ENCODE results near the gene UBE2V1. TPM values are rescaled to one million over a fixed set of nuclear protein-coding genes. Genes with fewer than 3 reads are reported as not detected.

The UBE2V1 gene
- total and polyA plus RNA-seq, 2 donors (not counting 1 experiment from before 2014, with no cell fraction given): 69.2 to 158 TPM

DNA sequence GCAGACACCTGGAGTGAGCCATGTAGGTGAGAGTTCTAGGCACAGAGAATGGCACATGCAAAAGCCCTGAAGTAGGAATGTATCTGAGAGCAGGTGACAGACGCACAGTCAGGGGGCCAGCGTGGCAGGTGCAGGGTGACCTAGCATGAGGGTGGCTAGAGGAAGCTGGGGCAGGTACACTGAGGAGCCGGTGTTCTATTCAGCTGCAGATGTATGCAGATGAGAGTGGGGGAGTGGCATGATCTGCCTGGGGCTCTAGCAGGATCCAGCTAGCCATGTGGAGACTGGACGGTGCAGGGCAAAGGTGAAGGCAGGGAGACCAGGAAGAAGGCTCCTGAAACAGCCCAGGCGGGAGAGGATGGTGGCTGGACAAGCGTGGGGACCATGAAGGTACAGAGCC lies 29.9 kb upstream of the UBE2V1 start:
- Histone ChIP-seq H3K4me3 (ENCODE audit: control extremely low read depth in 1 of 5, extremely low read depth in 1 of 5, insufficient read depth in 1 of 5, low read depth in 2 of 5, low read length in 4 of 5) (no peak overlapping the region), H3K36me3 (replicated peaks in 1 of 2; ENCODE audit: control extremely low read depth in 1 of 2, control insufficient read depth in 1 of 2, extremely low read depth in 1 of 2, insufficient read depth in 2 of 2, low read length in 1 of 2) (peaks cover 2 to 48% of the 10 kb centered on the region in 2 experiments), H3K27me3 (replicated peaks in 1 of 4; ENCODE audit: control extremely low read depth in 1 of 4, control insufficient read depth in 3 of 4, insufficient read depth in 4 of 4, low read length in 3 of 4) (no peaks in the 10 kb centered on the region), H3K4me1 (ENCODE audit: control insufficient read depth in 2 of 2, insufficient read depth in 2 of 2, low read length in 2 of 2) (peaks cover 22 to 23% of the 10 kb centered on the region in 2 donors), H3K4me2 (replicated peaks; ENCODE audit: low read depth, low read length, poor library complexity, severe bottlenecking) (no peak overlapping the region), H3K9ac (ENCODE audit: low read length) (no peak overlapping the region), H3K27ac (ENCODE audit: low read length in 2 of 2) (no peak overlapping the region), H3K9me3 (ENCODE audit: control extremely low read depth in 1 of 3, control insufficient read depth in 2 of 3, insufficient read depth in 1 of 3, low read length in 2 of 3) (no peaks in the 10 kb centered on the region), H4K20me1 (ENCODE audit: control insufficient read depth, insufficient read depth, low read length, poor library complexity, severe bottlenecking) (peaks cover 44% of the 10 kb centered on the region), H3K79me2 (ENCODE audit: control insufficient read depth, insufficient read depth, low read length) (peaks cover 79% of the 10 kb centered on the region), H2AFZ (ENCODE audit: insufficient read depth, low read depth, low read length, poor library complexity, severe bottlenecking) (no peak overlapping the region)
- WGBS (ENCODE audit: insufficient coverage): 97% methylated on average over 6 of the region's 6 CpGs
- H3K4me1 Mint-ChIP-seq: peaks cover 24% of the 10 kb centered on the region
- H3K9me3 Mint-ChIP-seq (ENCODE audit: insufficient read depth): no peaks in the 10 kb centered on the region
- H3K27ac Mint-ChIP-seq: no peak overlapping the region
- intact Hi-C loops (cut with micrococcal nuclease): no loop called here
- ChIA-PET CTCF (interaction anchor here (1.2 to 2.3 kb wide), 3 partner anchors 10 to 164 kb away, joined by 4 to 6 read pairs (median 4); no protein-coding TSS in a partner anchor), POLR2A (no interaction called here)
- TF ChIP-seq CTCF (IDR thresholded peaks at IDR 0.05) (no peak), EZH2 (IDR thresholded peaks at IDR 0.05; ENCODE audit: borderline replicate concordance, insufficient read depth, low read depth, low read length, poor library complexity, severe bottlenecking) (no peak)
- DNase-seq (no peak), ATAC-seq (ENCODE audit: low read depth) (no peak)
- no peak overlapping the region for H3K4me3 Mint-ChIP-seq
- H3K27me3 Mint-ChIP-seq: no peaks in the 10 kb centered on the region

GRCh38 chr20:50141811-50142561 lies 29.0 kb upstream of the UBE2V1 start:
- Mint-ChIP-seq H3K4me3 (no peak overlapping the region), H3K27ac (no peak overlapping the region), H3K27me3 (no peaks in the 10 kb centered on the region), H3K9me3 (ENCODE audit: insufficient read depth) (no peaks in the 10 kb centered on the region), H3K4me1 (peaks cover 16% of the 10 kb centered on the region)
- DNase-seq (no peak), ATAC-seq (ENCODE audit: low read depth) (no peak)
- ChIA-PET POLR2A (no interaction called here), CTCF (interaction anchor here (0.8 to 2.3 kb wide), 4 partner anchors 11 to 163 kb away, joined by 3 to 6 read pairs (median 4); no protein-coding TSS in a partner anchor)
- H3K27ac ChIP-seq (ENCODE audit: low read length in 2 of 2): no peak overlapping the region
- intact Hi-C loops (cut with micrococcal nuclease): no loop called here
- 98% methylated on average over 8 of the region's 12 CpGs for WGBS (ENCODE audit: insufficient coverage)
- no peak overlapping the region for H3K9ac ChIP-seq (ENCODE audit: low read length)
- H4K20me1 ChIP-seq (ENCODE audit: control insufficient read depth, insufficient read depth, low read length, poor library complexity, severe bottlenecking): peaks cover 47% of the 10 kb centered on the region
- H3K9me3 ChIP-seq (ENCODE audit: control extremely low read depth in 1 of 3, control insufficient read depth in 2 of 3, insufficient read depth in 1 of 3, low read length in 2 of 3): no peaks in the 10 kb centered on the region
- no peak overlapping the region for H2AFZ ChIP-seq (ENCODE audit: insufficient read depth, low read depth, low read length, poor library complexity, severe bottlenecking)
- H3K79me2 ChIP-seq (ENCODE audit: control insufficient read depth, insufficient read depth, low read length): peaks cover 81% of the 10 kb centered on the region
- H3K4me2 ChIP-seq (replicated peaks; ENCODE audit: low read depth, low read length, poor library complexity, severe bottlenecking): no peak overlapping the region
- H3K4me1 ChIP-seq (ENCODE audit: control insufficient read depth in 2 of 2, insufficient read depth in 2 of 2, low read length in 2 of 2): peaks cover 16% of the 10 kb centered on the region in 2 donors
- TF ChIP-seq CTCF (IDR thresholded peaks at IDR 0.05) (no peak), EZH2 (IDR thresholded peaks at IDR 0.05; ENCODE audit: borderline replicate concordance, insufficient read depth, low read depth, low read length, poor library complexity, severe bottlenecking) (no peak)
- no peak overlapping the region for H3K4me3 ChIP-seq (ENCODE audit: control extremely low read depth in 1 of 5, extremely low read depth in 1 of 5, insufficient read depth in 1 of 5, low read depth in 2 of 5, low read length in 4 of 5)
- H3K27me3 ChIP-seq (replicated peaks in 1 of 4; ENCODE audit: control extremely low read depth in 1 of 4, control insufficient read depth in 3 of 4, insufficient read depth in 4 of 4, low read length in 3 of 4): no peaks in the 10 kb centered on the region
- peaks cover 2 to 50% of the 10 kb centered on the region in 2 experiments for H3K36me3 ChIP-seq (replicated peaks in 1 of 2; ENCODE audit: control extremely low read depth in 1 of 2, control insufficient read depth in 1 of 2, extremely low read depth in 1 of 2, insufficient read depth in 2 of 2, low read length in 1 of 2)
